Sigmoid colon (tissue), 7 donors: Measurements from ENCODE around the gene AQP6. TPM values are rescaled to one million over a fixed set of nuclear protein-coding genes. Genes with fewer than 3 reads are reported as not detected.

Experiments used
- DNase-seq: peaks from one replicate; pipeline ENCODE4 v3.0.0-alpha.2; 2019
- H3K27ac ChIP-seq, 4 donors: fragments of 200-600 bp; sonication (generic); one replicate each; pipeline ENCODE4 v1.5.1; 2016 to 2019; ENCODE audit warnings: mild to moderate bottlenecking in 1 of 4
- H3K27me3 ChIP-seq, 3 donors: fragments of 200-600 bp; sonication (generic); one replicate each; pipeline ENCODE4 v1.5.1; 2019; ENCODE audit warnings: mild to moderate bottlenecking in 1 of 3
- H3K36me3 ChIP-seq, 4 donors: fragments of 200-600 bp; sonication (generic); one replicate each; pipeline ENCODE4 v1.5.1; 2016 to 2019
- H3K4me1 ChIP-seq, 4 donors: fragments of 200-600 bp; sonication (generic); one replicate each; pipeline ENCODE4 v1.5.1; 2017 to 2019
- H3K4me3 ChIP-seq, 4 donors: fragments of 200-600 bp; sonication (generic); one replicate each; pipeline ENCODE4 v1.5.1; 2017 to 2019; ENCODE audit warnings: mild to moderate bottlenecking in 2 of 4, moderate library complexity in 1 of 4
- H3K9me3 ChIP-seq, 4 donors: fragments of 200-600 bp in 3 of 4; sonication (generic) in 3 of 4; one replicate each; pipeline versions ENCODE4 v1.5.1 to v1.6.1; 2013 to 2019
- CTCF ChIP-seq, 4 experiments: fragments of 450-650 bp in 3 of 4; fragments of 200-600 bp in 1 of 4; IDR thresholded peaks; one replicate each; pipeline ENCODE4 v1.5.1; 2016 to 2019; ENCODE audit warnings: antibody characterized with exemption in 4 of 4, mild to moderate bottlenecking in 3 of 4, moderate library complexity in 2 of 4
- EP300 ChIP-seq, 4 donors: sonication (generic); formaldehyde crosslinking; IDR thresholded peaks; one replicate each; pipeline ENCODE4 v1.6.1; 2017; ENCODE audit warnings: antibody characterized with exemption in 4 of 4
- POLR2A ChIP-seq, 2 donors: fragments of 450-650 bp; IDR thresholded peaks; one replicate each; pipeline ENCODE4 v1.6.1; 2016; ENCODE audit warnings: antibody characterized with exemption in 2 of 2, mild to moderate bottlenecking in 2 of 2, moderate library complexity in 2 of 2
- POLR2AphosphoS5 ChIP-seq, 4 donors: sonication (generic); formaldehyde crosslinking; IDR thresholded peaks; one replicate each; pipeline ENCODE4 v1.6.1; 2017; ENCODE audit warnings: antibody characterized with exemption in 4 of 4
- WGBS, 2 donors: extraction: QIAGEN DNeasy Blood & Tissue Kit; methylation state at CpG; one replicate each; pipeline ENCODE4 v1.1.7; 2013; 5-methylcytosine and 5-hydroxymethylcytosine counted together
- intact Hi-C: fragments of 100-400 bp; cut with DNase I; formaldehyde crosslinking; loops from one replicate; pipeline ENCODE4 v1.15.1; 2023
- polyA plus RNA-seq, 3 donors: library from polyadenylated mRNA; stranded (reverse); fragments of 200-250 nt; gene quantifications; one replicate each; pipeline ENCODE4 v1.2.3, GENCODE V29; 2013
- total RNA-seq, 4 donors: library from RNA; depleted of rRNA; stranded (reverse); fragments of >200 nt; gene quantifications; one replicate each; pipeline ENCODE4 v1.1.0, GENCODE V29; 2016
- donor health status: healthy with polysubstance abuse.
- donor health status: Bipolar disorder and iron deficiency.
- donor health status: healthy.

AQP6 gene
- total and polyA plus RNA-seq, 7 donors, result 0.12 to 0.83 (median 0.49) TPM; not detected in 2

- no peaks in the 10 kb centered on the region for H3K9me3 ChIP-seq
- H3K4me1 ChIP-seq, result peaks cover 0 to 27% (median 22%) of the 10 kb centered on the region in 4 donors
- no peak overlapping the region for H3K4me3 ChIP-seq
- no peak overlapping the region for H3K27ac ChIP-seq
- WGBS, 2 donors, result 87 to 88% methylated on average over 9 of the region's 9 CpGs
- H3K36me3 ChIP-seq, result no peaks in the 10 kb centered on the region
- TF ChIP-seq EP300 (IDR thresholded peaks at IDR 0.05) (no peak), POLR2AphosphoS5 (IDR thresholded peaks at IDR 0.05) (no peak), POLR2A (IDR thresholded peaks at IDR 0.05) (no peak), CTCF (IDR thresholded peaks at IDR 0.05) (no peak)
- DNase-seq, result peak; percentile 63
- intact Hi-C loops, result no loop called here
- H3K27me3 ChIP-seq, result peaks cover 0 to 10% (median 0%) of the 10 kb centered on the region in 3 donors
These were observed 618 bp upstream of the AQP6 start for GRCh38 chr12:49972129-49972528.

GRCh38 chr12:49973361-49973830 is 649 bp downstream of the AQP6 start:
- WGBS, 2 donors, result 69 to 86% methylated on average over 19 of the region's 19 CpGs
- Histone ChIP-seq H3K27ac (no peak overlapping the region), H3K36me3 (no peaks in the 10 kb centered on the region), H3K4me1 (peaks cover 0 to 18% (median 14%) of the 10 kb centered on the region in 4 donors), H3K4me3 (no peak overlapping the region), H3K9me3 (no peaks in the 10 kb centered on the region), H3K27me3 (peaks cover 0 to 7% (median 0%) of the 10 kb centered on the region in 3 donors)
- peak; percentile 60 for DNase-seq
- no peak for TF ChIP-seq POLR2A (IDR thresholded peaks at IDR 0.05)
- TF ChIP-seq POLR2AphosphoS5 (IDR thresholded peaks at IDR 0.05), result no peak
- TF ChIP-seq CTCF (IDR thresholded peaks at IDR 0.05), result no peak
- TF ChIP-seq EP300 (IDR thresholded peaks at IDR 0.05), result no peak
- intact Hi-C loops, result no loop called here

GRCh38 chr12:49974231-49974675 is 1.5 kb downstream of the AQP6 start:
- Histone ChIP-seq H3K27ac (peak overlapping the region in 3 of 4 donors; percentile 53 to 69 (median 60)), H3K4me1 (peaks cover 0 to 18% (median 14%) of the 10 kb centered on the region in 4 donors), H3K9me3 (no peaks in the 10 kb centered on the region), H3K27me3 (no peaks in the 10 kb centered on the region), H3K36me3 (no peaks in the 10 kb centered on the region), H3K4me3 (no peak overlapping the region)
- intact Hi-C loops, result loop anchor here (1.0 kb wide), 1 partner anchor 82 kb away; no protein-coding TSS in a partner anchor
- 51 to 66% methylated on average over 15 of the region's 15 CpGs for WGBS, 2 donors
- peak; percentile 59 to 83 (median 68) for TF ChIP-seq CTCF (IDR thresholded peaks at IDR 0.05)
- no peak for TF ChIP-seq EP300 (IDR thresholded peaks at IDR 0.05)
- peak in 2 of 4 donors; percentile 10 to 36 for TF ChIP-seq POLR2AphosphoS5 (IDR thresholded peaks at IDR 0.05)
- TF ChIP-seq POLR2A (IDR thresholded peaks at IDR 0.05), result no peak
- DNase-seq, result peak; percentile 93

- DNase-seq, result peak; percentile 65
- H3K9me3 ChIP-seq, result no peaks in the 10 kb centered on the region
- no peak overlapping the region for H3K4me3 ChIP-seq
- H3K27ac ChIP-seq, result peak overlapping the region in 3 of 4 donors; percentile 53 to 69 (median 60)
- WGBS, 2 donors, result 60 to 67% methylated on average over 8 of the region's 8 CpGs
- H3K27me3 ChIP-seq, result no peaks in the 10 kb centered on the region
- intact Hi-C loops, result loop anchor here (1.0 kb wide), 1 partner anchor 82 kb away; no protein-coding TSS in a partner anchor
- H3K36me3 ChIP-seq, result no peaks in the 10 kb centered on the region
- TF ChIP-seq POLR2AphosphoS5 (IDR thresholded peaks at IDR 0.05) (no peak), CTCF (IDR thresholded peaks at IDR 0.05) (no peak), POLR2A (IDR thresholded peaks at IDR 0.05) (no peak), EP300 (IDR thresholded peaks at IDR 0.05) (no peak)
- H3K4me1 ChIP-seq, result peaks cover 0 to 18% (median 14%) of the 10 kb centered on the region in 4 donors
These were observed 2.0 kb downstream of the AQP6 start for GRCh38 chr12:49974677-49975317.
